Liver (tissue), 9 donors: ENCODE measurements around the gene PPP2R3A. TPM values are rescaled to one million over a fixed set of nuclear protein-coding genes. Genes with fewer than 3 reads are reported as not detected.

Experiments used
- DNase-seq: peaks from one replicate; pipeline ENCODE4 v3.0.0-alpha.2; 2017; ENCODE audit warnings: low spot score
- H3K27ac ChIP-seq, 2 donors: one replicate each; pipeline ENCODE4 v1.7.0; 2013; ENCODE audit warnings: inconsistent platforms in 2 of 2, low read length in 2 of 2, control low read depth in 1 of 2, low read depth in 1 of 2, mild to moderate bottlenecking in 1 of 2
- H3K27me3 ChIP-seq, 4 donors: one replicate each; pipeline versions ENCODE4 v1.6.1 to v1.7.0; 2013; ENCODE audit warnings: low read length in 3 of 4, inconsistent platforms in 1 of 4, mild to moderate bottlenecking in 1 of 4, moderate library complexity in 1 of 4; ENCODE audit not compliant: control insufficient read depth in 4 of 4, insufficient read depth in 4 of 4
- H3K36me3 ChIP-seq, 4 donors: one replicate each; pipeline versions ENCODE4 v1.6.1 to v1.7.0; 2013; ENCODE audit warnings: low read length in 3 of 4, mild to moderate bottlenecking in 3 of 4, low read depth in 1 of 4, moderate library complexity in 1 of 4; ENCODE audit not compliant: control insufficient read depth in 4 of 4, insufficient read depth in 3 of 4
- H3K4me1 ChIP-seq, 4 donors: one replicate each; pipeline versions ENCODE4 v1.6.1 to v1.7.0; 2013; ENCODE audit warnings: low read length in 3 of 4, mild to moderate bottlenecking in 3 of 4, moderate library complexity in 1 of 4; ENCODE audit not compliant: control insufficient read depth in 4 of 4, insufficient read depth in 4 of 4
- H3K4me3 ChIP-seq, 3 donors: one replicate each; pipeline versions ENCODE4 v1.6.1 to v1.7.0; 2013; ENCODE audit warnings: low read length in 3 of 3, control low read depth in 1 of 3, low read depth in 1 of 3, mild to moderate bottlenecking in 1 of 3
- H3K9ac ChIP-seq, 2 donors: one replicate each; pipeline ENCODE4 v1.7.0; 2013; ENCODE audit warnings: low read length in 2 of 2, mild to moderate bottlenecking in 2 of 2, moderate library complexity in 2 of 2, control low read depth in 1 of 2, low read depth in 1 of 2
- H3K9me3 ChIP-seq, 4 donors: one replicate each; pipeline versions ENCODE4 v1.6.1 to v1.7.0; 2013; ENCODE audit warnings: low read length in 3 of 4; ENCODE audit not compliant: control insufficient read depth in 4 of 4
- ATF3 ChIP-seq: IDR thresholded peaks from 2 replicates; pipeline ENCODE4 v1.6.1; 2016; ENCODE audit warnings: antibody characterized with exemption
- CTCF ChIP-seq: fragments of 150-350 bp; IDR thresholded peaks from 2 replicates; pipeline ENCODE4 v1.5.1; 2017; ENCODE audit warnings: improper control_type of control experiment, low read depth, low read length; ENCODE audit not compliant: missing input control
- EGR1 ChIP-seq, 2 donors: IDR thresholded peaks; 2 replicates each; pipeline ENCODE4 v1.6.1; 2016 to 2018; ENCODE audit warnings: antibody characterized with exemption in 2 of 2, low read depth in 2 of 2
- FOXA1 ChIP-seq: IDR thresholded peaks from 2 replicates; pipeline ENCODE4 v1.6.1; 2016; ENCODE audit warnings: antibody characterized with exemption
- FOXA2 ChIP-seq: IDR thresholded peaks from 2 replicates; pipeline ENCODE4 v1.6.1; 2016; ENCODE audit warnings: antibody characterized with exemption
- GABPA ChIP-seq, 2 donors: IDR thresholded peaks in 1 of 2; conservative IDR thresholded peaks in 1 of 2; 2 replicates each; pipeline ENCODE4 v1.6.1; 2016; ENCODE audit warnings: antibody characterized with exemption in 2 of 2, mild to moderate bottlenecking in 1 of 2, moderate library complexity in 1 of 2
- HNF4A ChIP-seq, 2 donors: conservative IDR thresholded peaks; 2 replicates each; pipeline ENCODE4 v1.6.1; 2016; ENCODE audit warnings: antibody characterized with exemption in 2 of 2, mild to moderate bottlenecking in 2 of 2
- HNF4G ChIP-seq: IDR thresholded peaks from 2 replicates; pipeline ENCODE4 v1.6.1; 2016; ENCODE audit warnings: antibody characterized with exemption
- JUND ChIP-seq, 2 donors: IDR thresholded peaks; 2 replicates each; pipeline ENCODE4 v1.6.1; 2016; ENCODE audit warnings: antibody characterized with exemption in 2 of 2
- MAX ChIP-seq: IDR thresholded peaks from 2 replicates; pipeline ENCODE4 v1.6.1; 2016; ENCODE audit warnings: antibody characterized with exemption
- NR2F2 ChIP-seq: IDR thresholded peaks from 2 replicates; pipeline ENCODE4 v1.6.1; 2016; ENCODE audit warnings: antibody characterized with exemption
- RAD21 ChIP-seq, 2 donors: IDR thresholded peaks; 2 replicates each; pipeline ENCODE4 v1.6.1; 2016; ENCODE audit warnings: antibody characterized with exemption in 2 of 2, mild to moderate bottlenecking in 2 of 2
- REST ChIP-seq: IDR thresholded peaks from 2 replicates; pipeline ENCODE4 v1.6.1; 2016; ENCODE audit warnings: antibody characterized with exemption, mild to moderate bottlenecking
- RXRA ChIP-seq, 2 donors: IDR thresholded peaks; 2 replicates each; pipeline ENCODE4 v1.6.1; 2017 to 2018; ENCODE audit warnings: antibody characterized with exemption in 2 of 2, mild to moderate bottlenecking in 1 of 2
- SP1 ChIP-seq: IDR thresholded peaks from 2 replicates; pipeline ENCODE4 v1.6.1; 2018; ENCODE audit warnings: antibody characterized with exemption, mild to moderate bottlenecking
- TAF1 ChIP-seq: conservative IDR thresholded peaks from 2 replicates; pipeline ENCODE4 v1.6.1; 2016; ENCODE audit warnings: antibody characterized with exemption, mild to moderate bottlenecking
- YY1 ChIP-seq: IDR thresholded peaks from 2 replicates; pipeline ENCODE4 v1.6.1; 2016; ENCODE audit warnings: antibody characterized with exemption, mild to moderate bottlenecking
- ZBTB33 ChIP-seq: IDR thresholded peaks from 2 replicates; pipeline ENCODE4 v1.6.1; 2016; ENCODE audit warnings: antibody characterized with exemption
- WGBS: extraction: QIAGEN DNeasy Blood & Tissue Kit; methylation state at CpG from one replicate; pipeline ENCODE4 v1.1.7; 2013; 5-methylcytosine and 5-hydroxymethylcytosine counted together
- polyA plus RNA-seq, 2 donors: library from polyadenylated mRNA; stranded (reverse) in 1 of 2; unstranded in 1 of 2; fragments of 200-250 nt in 1 of 2; fragments of >200 nt in 1 of 2; fragmentation: Nextera tagmentation in 1 of 2; extraction: Ambion mirVana in 1 of 2; gene quantifications; one replicate each; pipeline versions ENCODE4 v1.2.1 to v1.2.3, GENCODE V29; 2013 to 2015
- total RNA-seq, 2 donors: library from RNA; depleted of rRNA; stranded (reverse); fragments of >200 nt; gene quantifications; one replicate each; pipeline ENCODE4 v1.2.3, GENCODE V29; 2014
- donor health status: healthy.
- donor health status: healthy.
- donor health status: healthy.
- donor health status: healthy.
- donor health status: healthy.

PPP2R3A gene
- total and polyA plus RNA-seq, 4 donors, result 0.54 to 3.3 (median 1.6) TPM

- 19% methylated on average over 16 of the region's 16 CpGs for WGBS
- H3K9ac ChIP-seq, result peak overlapping the region in 1 of 2 donors; percentile 19
- H3K4me3 ChIP-seq, result peak overlapping the region in 2 of 3 donors; percentile 55 to 83
- no peaks in the 10 kb centered on the region for H3K36me3 ChIP-seq
- H3K9me3 ChIP-seq, result no peaks in the 10 kb centered on the region
- DNase-seq, result no peak
- H3K27ac ChIP-seq, result no peak overlapping the region
- H3K4me1 ChIP-seq, result peaks cover 3 to 7% (median 6%) of the 10 kb centered on the region in 4 donors
- no peaks in the 10 kb centered on the region for H3K27me3 ChIP-seq
- TF ChIP-seq EGR1 (IDR thresholded peaks at IDR 0.05; ENCODE audit: low read depth in 2 of 2) (no peak), MAX (no peak), FOXA1 (no peak), ZBTB33 (no peak), TAF1 (no peak), SP1 (no peak), ATF3 (no peak), FOXA2 (no peak), GABPA (IDR thresholded peaks at IDR 0.05 in 1 of 2, conservative IDR thresholded peaks at IDR 0.05 in 1 of 2) (no peak), JUND (IDR thresholded peaks at IDR 0.05) (no peak), RXRA (IDR thresholded peaks at IDR 0.05) (no peak), NR2F2 (no peak), HNF4G (no peak), YY1 (no peak), CTCF (no peak), RAD21 (IDR thresholded peaks at IDR 0.05) (no peak), HNF4A (conservative IDR thresholded peaks at IDR 0.05) (no peak), REST (no peak)
Measured at GRCh38 chr3:135965129-135965505, 411 bp upstream of the PPP2R3A start.
